GM19372 (cell line): ENCODE measurements around the gene PTGS2.

Source experiments
- ATAC-seq: cut with Tn5 transposase; IDR thresholded peaks from one replicate; pipeline ENCODE4 v1.9.1; 2021; ENCODE audit warnings: mild to moderate bottlenecking, low read depth, moderate library complexity; ENCODE audit not compliant: unreplicated experiment

Gene PTGS2

GRCh38 chr1:186680245-186681061 is at the start of gene PTGS2:
TSS of gene PTGS2 (minus strand) at chr1:186680423. CDS start at chr1:186680290, 133 bp downstream.
- peak; percentile 85 for ATAC-seq

- no peak for ATAC-seq
Observed at GRCh38 chr1:186722711-186723309, 42.6 kb upstream of the PTGS2 start.

- ATAC-seq, result no peak
Observed at GRCh38 chr1:186717286-186717685, 37.1 kb upstream of the PTGS2 start.

GRCh38 chr1:186715887-186716809 is 35.9 kb upstream of the PTGS2 start:
- no peak for ATAC-seq

GRCh38 chr1:186710696-186711095 is 30.5 kb upstream of the PTGS2 start:
- no peak for ATAC-seq

GRCh38 chr1:186708694-186709097 is 28.5 kb upstream of the PTGS2 start:
- ATAC-seq, result no peak

- no peak for ATAC-seq
Observed at GRCh38 chr1:186703209-186703766, 23.1 kb upstream of the PTGS2 start.

GRCh38 chr1:186700722-186701121 is 20.5 kb upstream of the PTGS2 start:
- no peak for ATAC-seq

GRCh38 chr1:186699519-186699918 is 19.3 kb upstream of the PTGS2 start:
- ATAC-seq, result no peak

GRCh38 chr1:186689907-186690306 is 9.7 kb upstream of the PTGS2 start:
- no peak for ATAC-seq

GRCh38 chr1:186689376-186689775 is 9.2 kb upstream of the PTGS2 start:
- ATAC-seq, result no peak

- no peak for ATAC-seq
Observed at GRCh38 chr1:186683652-186684410, 3.6 kb upstream of the PTGS2 start.

- ATAC-seq, result no peak
Observed at GRCh38 chr1:186682736-186683135, 2.5 kb upstream of the PTGS2 start.

- no peak for ATAC-seq
Observed at GRCh38 chr1:186681801-186682200, 1.6 kb upstream of the PTGS2 start.

GRCh38 chr1:186681121-186681520 is 898 bp upstream of the PTGS2 start:
- ATAC-seq, result no peak

- ATAC-seq, result no peak
Observed at GRCh38 chr1:186679924-186680244, 339 bp downstream of the PTGS2 start.

- ATAC-seq, result no peak
Observed at GRCh38 chr1:186678155-186678554, 2.1 kb downstream of the PTGS2 start.

GRCh38 chr1:186672596-186672995 is 7.6 kb downstream of the PTGS2 start:
- ATAC-seq, result no peak

- no peak for ATAC-seq
Observed at GRCh38 chr1:186672131-186672530, 8.1 kb downstream of the PTGS2 start.
